ENCODE results near the gene CYP20A1.
"Not testable (repeated sequence)": the region's sequence is repeated elsewhere in the genome, so short reads cannot be mapped to it uniquely, and the experiment has no call there.

The CYP20A1 gene

DNA sequence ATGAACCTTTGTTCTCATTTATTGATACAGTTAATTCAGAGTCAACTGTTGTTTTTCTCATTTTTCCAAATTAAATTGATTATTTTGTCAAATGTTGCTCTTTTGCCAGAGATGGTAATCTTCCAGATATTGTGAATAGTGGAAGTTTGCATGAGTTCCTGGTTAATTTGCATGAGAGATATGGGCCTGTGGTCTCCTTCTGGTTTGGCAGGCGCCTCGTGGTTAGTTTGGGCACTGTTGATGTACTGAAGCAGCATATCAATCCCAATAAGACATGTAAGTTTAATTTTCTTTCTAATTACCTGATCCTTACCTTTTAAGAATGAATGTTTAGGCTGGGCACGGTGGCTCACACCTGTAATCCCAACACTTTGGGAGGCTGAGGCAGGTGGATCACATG lies 7.8 kb downstream of the CYP20A1 start:
- DNase-seq (ENCODE audit: low read depth), result no peak
- TF ChIP-seq, protein P1, sequence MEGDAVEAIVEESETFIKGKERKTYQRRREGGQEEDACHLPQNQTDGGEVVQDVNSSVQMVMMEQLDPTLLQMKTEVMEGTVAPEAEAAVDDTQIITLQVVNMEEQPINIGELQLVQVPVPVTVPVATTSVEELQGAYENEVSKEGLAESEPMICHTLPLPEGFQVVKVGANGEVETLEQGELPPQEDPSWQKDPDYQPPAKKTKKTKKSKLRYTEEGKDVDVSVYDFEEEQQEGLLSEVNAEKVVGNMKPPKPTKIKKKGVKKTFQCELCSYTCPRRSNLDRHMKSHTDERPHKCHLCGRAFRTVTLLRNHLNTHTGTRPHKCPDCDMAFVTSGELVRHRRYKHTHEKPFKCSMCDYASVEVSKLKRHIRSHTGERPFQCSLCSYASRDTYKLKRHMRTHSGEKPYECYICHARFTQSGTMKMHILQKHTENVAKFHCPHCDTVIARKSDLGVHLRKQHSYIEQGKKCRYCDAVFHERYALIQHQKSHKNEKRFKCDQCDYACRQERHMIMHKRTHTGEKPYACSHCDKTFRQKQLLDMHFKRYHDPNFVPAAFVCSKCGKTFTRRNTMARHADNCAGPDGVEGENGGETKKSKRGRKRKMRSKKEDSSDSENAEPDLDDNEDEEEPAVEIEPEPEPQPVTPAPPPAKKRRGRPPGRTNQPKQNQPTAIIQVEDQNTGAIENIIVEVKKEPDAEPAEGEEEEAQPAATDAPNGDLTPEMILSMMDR (conservative IDR thresholded peaks at IDR 0.05; ENCODE audit: low read depth, low read length), result no peak
- no peak overlapping the region for H3K4me3 ChIP-seq (ENCODE audit: low read length)

GRCh38 chr2:203252818-203253217 lies 14.0 kb downstream of the CYP20A1 start:
- TF ChIP-seq, protein P1 (conservative IDR thresholded peaks at IDR 0.05; ENCODE audit: low read depth, low read length), result no peak
- DNase-seq (ENCODE audit: low read depth), result no peak
- no peak overlapping the region for H3K4me3 ChIP-seq (ENCODE audit: low read length)

DNA sequence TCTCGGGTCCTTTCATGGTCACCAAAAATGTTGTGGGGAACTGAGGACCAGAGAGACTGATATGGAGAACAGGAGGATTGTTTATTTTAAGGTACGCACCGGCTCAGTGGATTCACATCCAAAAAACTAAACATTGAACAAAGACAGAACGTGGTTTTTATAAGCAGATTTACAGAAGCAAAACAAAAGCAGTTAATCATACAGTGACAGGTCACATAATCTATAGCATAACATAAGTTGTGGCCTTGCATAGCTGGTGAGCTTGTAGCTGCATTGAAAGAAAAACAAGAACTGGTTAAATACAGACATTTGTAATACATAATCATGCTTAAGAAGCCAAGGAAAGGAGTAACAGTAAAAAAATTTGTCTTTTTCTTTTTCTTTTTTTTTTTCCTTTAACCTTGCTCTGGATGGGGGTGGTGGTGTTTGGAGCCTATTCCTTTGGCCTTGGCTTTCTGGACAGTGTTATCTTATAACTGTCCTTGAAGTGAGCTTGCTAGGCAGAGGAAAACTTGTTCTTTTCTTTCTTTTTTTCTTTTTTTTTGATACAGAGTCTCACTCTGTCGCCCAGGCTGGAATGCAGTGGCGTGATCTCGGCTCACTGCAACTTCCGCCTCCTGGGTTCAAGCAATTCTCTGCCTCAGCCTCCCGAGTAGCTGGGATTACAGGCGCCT lies 14.7 kb downstream of the CYP20A1 start:
- DNase-seq (ENCODE audit: low read depth); H3K4me3 ChIP-seq (ENCODE audit: low read length): not testable (repeated sequence)

GRCh38 chr2:203261326-203262159 lies 22.7 kb downstream of the CYP20A1 start:
- DNase-seq (ENCODE audit: low read depth), result no peak
- H3K4me3 ChIP-seq (ENCODE audit: low read length), result no peak overlapping the region
- TF ChIP-seq, protein P1 (conservative IDR thresholded peaks at IDR 0.05; ENCODE audit: low read depth, low read length), result no peak

DNA sequence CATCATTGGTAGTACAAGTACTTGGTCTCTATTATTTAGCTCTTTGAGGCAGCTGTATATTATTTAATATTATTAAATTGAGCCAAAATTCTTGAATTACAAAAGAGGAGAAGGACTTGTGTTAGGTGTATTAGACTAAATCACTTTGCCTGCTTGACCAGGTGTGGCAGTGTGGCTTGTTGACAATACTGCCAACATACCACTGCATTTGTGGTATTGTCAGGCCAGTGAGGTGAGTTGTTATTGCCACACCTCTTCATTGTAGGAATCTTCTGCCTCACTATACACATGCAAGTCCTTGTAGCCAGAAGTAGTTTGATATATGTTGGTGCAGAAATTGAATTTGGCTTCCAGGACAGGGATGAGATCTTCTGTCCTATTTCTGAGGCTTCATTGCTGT lies 40.5 kb downstream of the CYP20A1 start:
- DNase-seq (ENCODE audit: low read depth), result no peak
- TF ChIP-seq, protein P1 (conservative IDR thresholded peaks at IDR 0.05; ENCODE audit: low read depth, low read length), result no peak
- H3K4me3 ChIP-seq (ENCODE audit: low read length), result no peak overlapping the region

DNA sequence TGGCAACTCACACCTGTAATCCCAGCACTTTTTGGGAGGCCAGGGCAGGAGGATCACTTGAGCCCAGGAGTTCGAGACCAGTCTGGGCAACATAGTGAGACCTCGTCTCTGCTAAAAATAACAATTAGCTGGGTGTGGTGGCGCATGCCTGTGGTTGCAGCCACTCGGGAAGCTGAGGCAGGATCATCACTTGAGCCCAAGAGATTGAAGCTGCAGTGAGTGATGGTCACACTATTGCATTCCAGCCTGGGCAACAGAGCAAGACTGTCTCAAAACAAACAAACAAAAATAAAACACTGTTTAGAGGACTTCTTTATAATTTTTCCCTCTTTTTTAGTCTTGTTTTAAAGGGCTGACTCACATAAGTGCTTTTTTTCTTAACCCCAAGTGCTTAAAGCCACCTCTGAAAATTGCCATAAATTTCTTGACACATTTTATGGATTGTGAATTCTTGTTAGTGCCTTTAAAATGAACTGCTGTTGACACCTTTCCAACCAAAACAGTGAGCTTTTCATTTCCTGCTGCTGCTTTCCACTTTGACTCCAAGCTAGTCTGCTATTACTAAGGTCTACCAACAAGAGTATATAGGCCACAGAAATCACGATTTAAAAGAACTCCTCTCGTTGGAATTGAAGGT lies 41.7 kb downstream of the CYP20A1 start:
- H3K4me3 ChIP-seq (ENCODE audit: low read length), result no peak overlapping the region
- TF ChIP-seq, protein P1 (conservative IDR thresholded peaks at IDR 0.05; ENCODE audit: low read depth, low read length), result no peak
- peak; percentile 14 for DNase-seq (ENCODE audit: low read depth)

- TF ChIP-seq, protein P1 (conservative IDR thresholded peaks at IDR 0.05; ENCODE audit: low read depth, low read length), result no peak
- DNase-seq (ENCODE audit: low read depth), result no peak
- no peak overlapping the region for H3K4me3 ChIP-seq (ENCODE audit: low read length)
These were observed 43.3 kb downstream of the CYP20A1 start for GRCh38 chr2:203282101-203282500.

Data from retinal pigment epithelial cell (primary cell).